ENCODE data around the gene NHLH2.

The NHLH2 gene

GRCh38 chr1:115797486-115797885, 43.4 kb downstream of the NHLH2 start:
- peaks cover 15% of the 10 kb centered on the region for H3K4me1 ChIP-seq (ENCODE audit: control insufficient read depth, insufficient read depth, low read length)
- H3K4me3 ChIP-seq (ENCODE audit: low read depth, low read length), result no peak overlapping the region
- no peaks in the 10 kb centered on the region for H3K9me3 ChIP-seq (ENCODE audit: control insufficient read depth, insufficient read depth, low read depth, low read length)
- H3K27me3 ChIP-seq (ENCODE audit: control insufficient read depth, insufficient read depth, low read length), result no peaks in the 10 kb centered on the region
- H3K27ac ChIP-seq (ENCODE audit: low read depth, low read length), result no peak overlapping the region
- no peak overlapping the region for H3K9ac ChIP-seq (ENCODE audit: low read length)
- no peaks in the 10 kb centered on the region for H3K36me3 ChIP-seq (ENCODE audit: control insufficient read depth, insufficient read depth, low read length)

GRCh38 chr1:115796897-115797296, 44.0 kb downstream of the NHLH2 start:
- Histone ChIP-seq H3K4me3 (ENCODE audit: low read depth, low read length) (no peak overlapping the region), H3K9me3 (ENCODE audit: control insufficient read depth, insufficient read depth, low read depth, low read length) (no peaks in the 10 kb centered on the region), H3K36me3 (ENCODE audit: control insufficient read depth, insufficient read depth, low read length) (no peaks in the 10 kb centered on the region), H3K4me1 (ENCODE audit: control insufficient read depth, insufficient read depth, low read length) (peaks cover 15% of the 10 kb centered on the region), H3K27me3 (ENCODE audit: control insufficient read depth, insufficient read depth, low read length) (no peaks in the 10 kb centered on the region), H3K9ac (ENCODE audit: low read length) (no peak overlapping the region), H3K27ac (ENCODE audit: low read depth, low read length) (no peak overlapping the region)

- Histone ChIP-seq H3K9me3 (ENCODE audit: control insufficient read depth, insufficient read depth, low read depth, low read length) (no peaks in the 10 kb centered on the region), H3K9ac (ENCODE audit: low read length) (no peak overlapping the region), H3K27me3 (ENCODE audit: control insufficient read depth, insufficient read depth, low read length) (no peaks in the 10 kb centered on the region), H3K4me1 (ENCODE audit: control insufficient read depth, insufficient read depth, low read length) (peaks cover 15% of the 10 kb centered on the region), H3K27ac (ENCODE audit: low read depth, low read length) (no peak overlapping the region), H3K36me3 (ENCODE audit: control insufficient read depth, insufficient read depth, low read length) (no peaks in the 10 kb centered on the region), H3K4me3 (ENCODE audit: low read depth, low read length) (no peak overlapping the region)
These were observed 44.9 kb downstream of the NHLH2 start for GRCh38 chr1:115796036-115796435.

GRCh38 chr1:115794976-115795639, 45.8 kb downstream of the NHLH2 start:
- Histone ChIP-seq H3K9me3 (ENCODE audit: control insufficient read depth, insufficient read depth, low read depth, low read length) (no peaks in the 10 kb centered on the region), H3K27ac (ENCODE audit: low read depth, low read length) (no peak overlapping the region)

GRCh38 chr1:115793162-115793561, 47.8 kb downstream of the NHLH2 start:
- peaks cover 2% of the 10 kb centered on the region; the same call in 1 of the 2 replicates for H3K9me3 ChIP-seq (ENCODE audit: control insufficient read depth, insufficient read depth, low read depth, low read length)
- H3K27ac ChIP-seq (ENCODE audit: low read depth, low read length), result no peak overlapping the region
- no peak overlapping the region for H3K9ac ChIP-seq (ENCODE audit: low read length)
- no peaks in the 10 kb centered on the region for H3K27me3 ChIP-seq (ENCODE audit: control insufficient read depth, insufficient read depth, low read length)
- H3K4me1 ChIP-seq (ENCODE audit: control insufficient read depth, insufficient read depth, low read length), result peaks cover 19% of the 10 kb centered on the region
- H3K4me3 ChIP-seq (ENCODE audit: low read depth, low read length), result no peak overlapping the region
- H3K36me3 ChIP-seq (ENCODE audit: control insufficient read depth, insufficient read depth, low read length), result no peaks in the 10 kb centered on the region

More at GRCh38 chr1:115794976-115795639, 45.8 kb downstream of the NHLH2 start:
- Histone ChIP-seq H3K4me3 (ENCODE audit: low read depth, low read length) (no peak overlapping the region), H3K36me3 (ENCODE audit: control insufficient read depth, insufficient read depth, low read length) (no peaks in the 10 kb centered on the region), H3K4me1 (ENCODE audit: control insufficient read depth, insufficient read depth, low read length) (peaks cover 19% of the 10 kb centered on the region), H3K27me3 (ENCODE audit: control insufficient read depth, insufficient read depth, low read length) (no peaks in the 10 kb centered on the region), H3K9ac (ENCODE audit: low read length) (no peak overlapping the region)

- Histone ChIP-seq H3K36me3 (ENCODE audit: control insufficient read depth, insufficient read depth, low read length) (no peaks in the 10 kb centered on the region), H3K9ac (ENCODE audit: low read length) (no peak overlapping the region), H3K4me3 (ENCODE audit: low read depth, low read length) (no peak overlapping the region), H3K9me3 (ENCODE audit: control insufficient read depth, insufficient read depth, low read depth, low read length) (peaks cover 6% of the 10 kb centered on the region; the same call in 1 of the 2 replicates), H3K27ac (ENCODE audit: low read depth, low read length) (no peak overlapping the region), H3K4me1 (ENCODE audit: control insufficient read depth, insufficient read depth, low read length) (peaks cover 19% of the 10 kb centered on the region), H3K27me3 (ENCODE audit: control insufficient read depth, insufficient read depth, low read length) (no peaks in the 10 kb centered on the region)
These were observed 49.1 kb downstream of the NHLH2 start for GRCh38 chr1:115791816-115792215.

- H3K4me1 ChIP-seq (ENCODE audit: control insufficient read depth, insufficient read depth, low read length), result peaks cover 19% of the 10 kb centered on the region
- no peaks in the 10 kb centered on the region for H3K36me3 ChIP-seq (ENCODE audit: control insufficient read depth, insufficient read depth, low read length)
- peaks cover 8% of the 10 kb centered on the region; the same call in 1 of the 2 replicates for H3K9me3 ChIP-seq (ENCODE audit: control insufficient read depth, insufficient read depth, low read depth, low read length)
- H3K27ac ChIP-seq (ENCODE audit: low read depth, low read length), result no peak overlapping the region
- no peak overlapping the region for H3K9ac ChIP-seq (ENCODE audit: low read length)
- no peaks in the 10 kb centered on the region for H3K27me3 ChIP-seq (ENCODE audit: control insufficient read depth, insufficient read depth, low read length)
- H3K4me3 ChIP-seq (ENCODE audit: low read depth, low read length), result no peak overlapping the region
These were observed 50.1 kb downstream of the NHLH2 start for GRCh38 chr1:115790846-115791245.

GRCh38 chr1:115790356-115790755, 50.6 kb downstream of the NHLH2 start:
- Histone ChIP-seq H3K9ac (ENCODE audit: low read length) (no peak overlapping the region), H3K36me3 (ENCODE audit: control insufficient read depth, insufficient read depth, low read length) (no peaks in the 10 kb centered on the region), H3K27me3 (ENCODE audit: control insufficient read depth, insufficient read depth, low read length) (no peaks in the 10 kb centered on the region), H3K4me1 (ENCODE audit: control insufficient read depth, insufficient read depth, low read length) (peaks cover 19% of the 10 kb centered on the region; the same call in 1 of the 2 replicates), H3K27ac (ENCODE audit: low read depth, low read length) (no peak overlapping the region), H3K9me3 (ENCODE audit: control insufficient read depth, insufficient read depth, low read depth, low read length) (peaks cover 8% of the 10 kb centered on the region; the same call in 1 of the 2 replicates), H3K4me3 (ENCODE audit: low read depth, low read length) (no peak overlapping the region)
